Epithelial cell of esophagus (primary cell): ENCODE results near the gene TNFAIP2.

Experiments used
- DNase-seq: peaks from one replicate; pipeline ENCODE4 v3.0.0; 2010; ENCODE audit warnings: low read depth
- H3K4me3 ChIP-seq: 2 replicates; pipeline ENCODE4 v1.5.1; 2011; ENCODE audit warnings: mild to moderate bottlenecking, low read length, control low read depth
- TF ChIP-seq, protein P1 (sequence below): IDR thresholded peaks from 2 replicates; pipeline ENCODE4 v1.5.1; 2011; ENCODE audit warnings: low read depth, mild to moderate bottlenecking, low read length, control low read depth, inconsistent platforms; ENCODE audit not compliant: insufficient read depth; ENCODE audit errors: missing control alignments

The TNFAIP2 gene

DNA sequence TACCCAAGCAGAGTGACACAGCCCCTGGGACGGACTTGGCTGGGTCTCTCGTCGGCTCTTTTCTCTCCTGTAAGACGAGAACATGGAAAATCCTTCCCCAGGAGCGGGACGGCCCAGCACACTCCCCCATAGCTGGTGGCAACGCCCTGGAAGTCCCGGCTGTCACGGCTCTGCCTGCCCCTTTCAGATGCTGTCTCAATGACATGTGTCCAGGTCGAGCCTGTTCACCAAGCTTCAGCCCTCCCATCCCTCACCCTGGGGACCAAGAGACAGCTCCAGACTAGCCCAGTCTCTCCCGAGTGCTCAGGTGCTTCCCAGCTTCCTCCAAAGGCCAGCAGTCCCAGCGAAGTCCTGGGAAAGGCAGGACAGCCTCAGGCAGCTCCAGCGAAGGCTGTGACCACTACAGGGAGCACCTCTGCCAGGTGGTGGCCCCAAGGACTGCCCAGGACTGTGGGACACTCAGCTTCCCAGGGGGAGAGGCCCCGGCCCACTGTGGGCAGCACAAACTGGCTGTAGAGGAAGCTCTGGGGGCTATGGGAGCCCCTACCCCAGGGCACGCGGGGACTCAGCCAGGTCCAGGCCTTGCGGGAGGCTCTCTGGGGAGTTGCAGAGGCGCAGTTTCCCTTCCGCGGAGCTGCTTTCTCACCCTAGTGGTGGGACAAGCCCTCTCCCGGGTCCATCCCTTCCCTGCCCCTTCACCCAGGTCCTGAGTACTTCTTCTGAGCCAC is 33.6 kb downstream of the TNFAIP2 start:
- TF ChIP-seq, protein P1, sequence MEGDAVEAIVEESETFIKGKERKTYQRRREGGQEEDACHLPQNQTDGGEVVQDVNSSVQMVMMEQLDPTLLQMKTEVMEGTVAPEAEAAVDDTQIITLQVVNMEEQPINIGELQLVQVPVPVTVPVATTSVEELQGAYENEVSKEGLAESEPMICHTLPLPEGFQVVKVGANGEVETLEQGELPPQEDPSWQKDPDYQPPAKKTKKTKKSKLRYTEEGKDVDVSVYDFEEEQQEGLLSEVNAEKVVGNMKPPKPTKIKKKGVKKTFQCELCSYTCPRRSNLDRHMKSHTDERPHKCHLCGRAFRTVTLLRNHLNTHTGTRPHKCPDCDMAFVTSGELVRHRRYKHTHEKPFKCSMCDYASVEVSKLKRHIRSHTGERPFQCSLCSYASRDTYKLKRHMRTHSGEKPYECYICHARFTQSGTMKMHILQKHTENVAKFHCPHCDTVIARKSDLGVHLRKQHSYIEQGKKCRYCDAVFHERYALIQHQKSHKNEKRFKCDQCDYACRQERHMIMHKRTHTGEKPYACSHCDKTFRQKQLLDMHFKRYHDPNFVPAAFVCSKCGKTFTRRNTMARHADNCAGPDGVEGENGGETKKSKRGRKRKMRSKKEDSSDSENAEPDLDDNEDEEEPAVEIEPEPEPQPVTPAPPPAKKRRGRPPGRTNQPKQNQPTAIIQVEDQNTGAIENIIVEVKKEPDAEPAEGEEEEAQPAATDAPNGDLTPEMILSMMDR, result no peak
- H3K4me3 ChIP-seq, result no peak overlapping the region

DNA sequence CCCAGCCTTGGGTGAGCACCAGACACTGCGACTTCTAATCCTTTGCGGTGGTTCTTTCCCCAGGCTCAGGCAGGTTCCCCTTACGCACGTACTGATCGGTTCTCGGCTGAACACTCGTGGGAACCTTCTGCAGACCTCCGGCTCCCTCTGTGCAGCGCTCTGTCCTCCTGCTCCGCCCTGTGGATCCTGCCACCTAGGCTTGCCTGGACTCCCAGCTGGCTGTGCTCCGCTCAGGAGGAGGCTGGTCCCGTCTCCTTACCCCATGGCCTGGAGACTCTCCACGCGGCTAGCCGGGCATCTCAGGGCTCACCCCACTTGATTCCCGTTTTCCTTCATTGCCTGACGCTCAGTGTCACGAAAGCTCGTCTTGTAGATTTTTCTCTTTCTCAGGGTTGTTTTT is 34.7 kb downstream of the TNFAIP2 start:
- TF ChIP-seq, protein P1, result no peak
- H3K4me3 ChIP-seq, result no peak overlapping the region
- no peak for DNase-seq

More for the DNA sequence above, 33.6 kb downstream of the TNFAIP2 start:
- DNase-seq, result no peak

GRCh38 chr14:103158688-103159087 is 35.4 kb downstream of the TNFAIP2 start:
- H3K4me3 ChIP-seq, result no peak overlapping the region
- no peak for DNase-seq
- TF ChIP-seq, protein P1, result no peak

DNA sequence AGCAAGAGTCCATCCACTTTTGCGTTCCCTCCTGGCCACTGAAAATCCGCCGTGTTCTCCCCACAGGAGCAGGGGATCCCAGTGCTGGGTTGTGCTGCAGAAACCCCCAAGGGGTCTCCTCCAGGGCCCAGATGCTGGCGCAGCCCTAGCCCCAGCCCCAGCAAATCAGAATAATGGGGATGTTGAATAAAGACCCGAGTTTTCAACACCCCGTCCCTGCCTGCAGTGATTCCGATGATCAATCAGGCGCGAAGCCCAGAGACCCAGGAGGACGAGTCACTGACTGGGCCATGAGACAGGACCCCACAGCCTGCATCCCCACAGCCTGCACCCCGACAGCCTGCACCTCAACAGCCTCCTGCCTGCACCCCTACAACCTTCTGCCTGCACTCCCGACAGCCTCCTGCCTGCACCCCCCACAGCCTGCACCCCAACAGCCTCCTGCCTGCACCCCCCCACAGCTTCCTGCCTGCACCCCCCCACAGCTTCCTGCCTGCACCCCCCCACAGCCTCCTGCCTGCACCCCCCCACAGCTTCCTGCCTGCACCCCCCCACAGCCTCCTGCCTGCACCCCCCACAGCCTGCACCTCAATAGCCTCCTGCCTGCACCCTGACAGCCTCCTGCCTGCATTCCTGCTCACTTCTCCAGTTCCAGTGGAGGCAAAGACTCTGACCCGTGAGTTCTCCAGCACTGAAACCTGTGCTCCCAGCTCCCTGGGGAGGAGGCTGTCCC is 37.2 kb downstream of the TNFAIP2 start:
- no peak for DNase-seq
- TF ChIP-seq, protein P1, result no peak
- H3K4me3 ChIP-seq, result no peak overlapping the region

- H3K4me3 ChIP-seq, result no peak overlapping the region
- TF ChIP-seq, protein P1, result no peak
- no peak for DNase-seq
These were observed 37.8 kb downstream of the TNFAIP2 start for GRCh38 chr14:103161054-103161397.

- no peak for DNase-seq
- TF ChIP-seq, protein P1, result no peak
- H3K4me3 ChIP-seq, result no peak overlapping the region
These were observed 39.9 kb downstream of the TNFAIP2 start for GRCh38 chr14:103163199-103163598.
